SU-DHL-6 (cell line): ENCODE data around the gene DOCK10.

ENCODE experiments used
- CTCF ChIP-seq: fragments of 200-600 bp; sonication (generic); IDR thresholded peaks from one replicate; pipeline ENCODE4 v1.5.1; 2017; ENCODE audit warnings: antibody characterized with exemption, mild to moderate bottlenecking, low read length, moderate library complexity; ENCODE audit not compliant: insufficient read depth, poor library complexity, severe bottlenecking
- EZH2phosphoT487 ChIP-seq: fragments of 200-600 bp; sonication (generic), shearing (Covaris generic); conservative IDR thresholded peaks from 2 replicates; pipeline ENCODE4 v1.6.1; 2018; ENCODE audit warnings: mild to moderate bottlenecking, antibody characterized with exemption, low read length, moderate library complexity, mixed read lengths

GRCh38 chr2:225037415-225038230, 4.6 kb downstream of the DOCK10 start:
- no peak for TF ChIP-seq CTCF
- no peak for TF ChIP-seq EZH2phosphoT487
